Activated CD4-positive, alpha-beta T cell treated with anti-CD3 and anti-CD28 coated beads, Interleukin-2, amount 10 ng/mL, durations not matched to agents 7 days and 5 days (primary cell): Measurements from ENCODE around the gene TXNDC17. TPM values are rescaled to one million over a fixed set of nuclear protein-coding genes. Genes with fewer than 3 reads are reported as not detected.
A peak's percentile ranks its signal among the peaks of the same experiment; 100 is the strongest.

Experiments
- CTCF ChIA-PET: fragments of 350-600 bp; sonication (Branson Sonifier 250); formaldehyde crosslinking; loops from one replicate; lab custom pipeline; 2021; ENCODE audit warnings: antibody characterized with exemption; lab: Charles Lee
- POLR2A ChIA-PET: fragments of 350-600 bp; sonication (Branson Sonifier 250); formaldehyde crosslinking; loops from one replicate; lab custom pipeline; 2021; ENCODE audit warnings: antibody characterized with exemption; lab: Charles Lee
- DNase-seq: peaks from one replicate; pipeline ENCODE4 v3.0.0-alpha.2; 2020
- H3K27ac Mint-ChIP-seq: one replicate; pipeline ENCODE4 v1.8.0; 2021; ENCODE audit warnings: mild to moderate bottlenecking, moderate library complexity, mixed read lengths
- H3K27me3 Mint-ChIP-seq: one replicate; pipeline ENCODE4 v1.8.0; 2021; ENCODE audit warnings: mixed read lengths
- H3K36me3 Mint-ChIP-seq: one replicate; pipeline ENCODE4 v1.8.0; 2021; ENCODE audit warnings: low read depth, mixed read lengths
- H3K4me1 Mint-ChIP-seq: one replicate; pipeline ENCODE4 v1.8.0; 2021; ENCODE audit warnings: mixed read lengths
- H3K4me3 Mint-ChIP-seq: one replicate; pipeline ENCODE4 v1.8.0; 2021; ENCODE audit warnings: mild to moderate bottlenecking, moderate library complexity, mixed read lengths
- H3K9me3 Mint-ChIP-seq: one replicate; pipeline ENCODE4 v1.8.0; 2021; ENCODE audit warnings: mixed read lengths
- total RNA-seq, 2 experiments: library from RNA; stranded (reverse); gene quantifications; one replicate each; pipeline ENCODE4 v1.2.3, GENCODE V29; 2021

Gene TXNDC17
- total RNA-seq, 2 experiments from 2014 or later: 49.0 to 69.0 TPM

- no peak overlapping the region for H3K4me3 Mint-ChIP-seq
- no peaks in the 10 kb centered on the region for H3K27me3 Mint-ChIP-seq
- H3K9me3 Mint-ChIP-seq: no peaks in the 10 kb centered on the region
- ChIA-PET CTCF (interaction anchor here (0.6 to 1.0 kb wide), 2 partner anchors 9 to 14 kb away, joined by 3 read pairs; no protein-coding TSS in a partner anchor), POLR2A (no interaction called here)
- no peak for DNase-seq
- no peak overlapping the region for H3K27ac Mint-ChIP-seq
- H3K4me1 Mint-ChIP-seq: peaks cover 6% of the 10 kb centered on the region
- H3K36me3 Mint-ChIP-seq: no peaks in the 10 kb centered on the region
These were observed 28.0 kb downstream of the TXNDC17 start for GRCh38 chr17:6668727-6669425.

- ChIA-PET CTCF (interaction anchor here (1.0 kb wide), 1 partner anchor 8 kb away, joined by 3 read pairs; no protein-coding TSS in a partner anchor), POLR2A (no interaction called here)
- Mint-ChIP-seq H3K9me3 (no peaks in the 10 kb centered on the region), H3K27me3 (no peaks in the 10 kb centered on the region), H3K4me3 (no peak overlapping the region), H3K4me1 (peaks cover 6% of the 10 kb centered on the region), H3K27ac (no peak overlapping the region), H3K36me3 (no peaks in the 10 kb centered on the region)
- DNase-seq: no peak
These were observed 28.8 kb downstream of the TXNDC17 start for GRCh38 chr17:6669479-6670212.

- no peaks in the 10 kb centered on the region for H3K36me3 Mint-ChIP-seq
- no peak for DNase-seq
- H3K27ac Mint-ChIP-seq: no peak overlapping the region
- CTCF ChIA-PET: interaction anchor here (1.0 kb wide), 1 partner anchor 13 kb away, joined by 3 read pairs; no protein-coding TSS in a partner anchor
- no peaks in the 10 kb centered on the region for H3K9me3 Mint-ChIP-seq
- H3K27me3 Mint-ChIP-seq: no peaks in the 10 kb centered on the region
- no peak overlapping the region for H3K4me3 Mint-ChIP-seq
- peaks cover 6% of the 10 kb centered on the region for H3K4me1 Mint-ChIP-seq
- POLR2A ChIA-PET: no interaction called here
These were observed 29.7 kb downstream of the TXNDC17 start for GRCh38 chr17:6670571-6670970.

GRCh38 chr17:6670999-6671398, 30.1 kb downstream of the TXNDC17 start:
- no peak overlapping the region for H3K4me3 Mint-ChIP-seq
- H3K4me1 Mint-ChIP-seq: peaks cover 6% of the 10 kb centered on the region
- H3K27me3 Mint-ChIP-seq: no peaks in the 10 kb centered on the region
- no peaks in the 10 kb centered on the region for H3K36me3 Mint-ChIP-seq
- POLR2A ChIA-PET: no interaction called here
- CTCF ChIA-PET: interaction anchor here (1.0 kb wide), 1 partner anchor 14 kb away, joined by 3 read pairs; no protein-coding TSS in a partner anchor
- H3K27ac Mint-ChIP-seq: no peak overlapping the region
- DNase-seq: no peak
- no peaks in the 10 kb centered on the region for H3K9me3 Mint-ChIP-seq

GRCh38 chr17:6671431-6671830, 30.6 kb downstream of the TXNDC17 start:
- CTCF ChIA-PET: interaction anchor here (0.6 kb wide), 1 partner anchor 616 kb away, joined by 3 read pairs; no protein-coding TSS in a partner anchor
- Mint-ChIP-seq H3K4me3 (no peak overlapping the region), H3K4me1 (peaks cover 6% of the 10 kb centered on the region), H3K27me3 (no peaks in the 10 kb centered on the region), H3K27ac (no peak overlapping the region), H3K36me3 (no peaks in the 10 kb centered on the region), H3K9me3 (no peaks in the 10 kb centered on the region)
- POLR2A ChIA-PET: no interaction called here
- no peak for DNase-seq

DNA sequence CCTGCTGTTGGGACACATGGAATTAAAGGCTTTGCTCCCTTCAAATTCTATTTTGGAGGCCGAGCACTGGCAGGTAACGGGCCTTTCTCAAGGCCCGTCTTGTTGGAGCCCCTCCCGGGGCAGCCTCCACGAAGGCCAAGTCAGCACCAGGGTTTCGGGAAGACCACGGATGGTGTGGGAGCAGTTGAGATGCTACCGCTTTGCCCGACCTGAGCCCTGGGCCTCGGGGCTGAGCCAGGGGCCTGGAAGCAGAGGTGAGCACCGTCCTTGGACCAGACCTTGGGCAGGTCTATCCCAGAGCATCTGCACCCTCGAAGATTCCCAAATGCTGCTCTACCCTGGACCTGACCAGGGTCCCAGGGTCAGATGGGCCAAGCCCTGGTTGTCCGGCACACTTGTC, 33.7 kb downstream of the TXNDC17 start:
- ChIA-PET CTCF (no interaction called here), POLR2A (no interaction called here)
- Mint-ChIP-seq H3K4me1 (peaks cover 8% of the 10 kb centered on the region), H3K27ac (no peak overlapping the region), H3K36me3 (no peaks in the 10 kb centered on the region), H3K9me3 (no peaks in the 10 kb centered on the region), H3K27me3 (peaks cover 17% of the 10 kb centered on the region), H3K4me3 (no peak overlapping the region)
- DNase-seq: no peak

- Mint-ChIP-seq H3K9me3 (no peaks in the 10 kb centered on the region), H3K4me1 (peaks cover 8% of the 10 kb centered on the region), H3K27ac (no peak overlapping the region), H3K36me3 (no peaks in the 10 kb centered on the region), H3K27me3 (peaks cover 22% of the 10 kb centered on the region), H3K4me3 (no peak overlapping the region)
- DNase-seq: no peak
- POLR2A ChIA-PET: no interaction called here
- CTCF ChIA-PET: no interaction called here
These were observed 34.5 kb downstream of the TXNDC17 start for GRCh38 chr17:6675201-6675825.

- peaks cover 30% of the 10 kb centered on the region for H3K27me3 Mint-ChIP-seq
- POLR2A ChIA-PET: no interaction called here
- no peaks in the 10 kb centered on the region for H3K36me3 Mint-ChIP-seq
- H3K9me3 Mint-ChIP-seq: no peaks in the 10 kb centered on the region
- CTCF ChIA-PET: interaction anchor here (1.0 to 1.6 kb wide), 3 partner anchors 11 to 67 kb away, joined by 3 to 7 read pairs (median 4); no protein-coding TSS in a partner anchor
- no peak overlapping the region for H3K27ac Mint-ChIP-seq
- peaks cover 8% of the 10 kb centered on the region for H3K4me1 Mint-ChIP-seq
- no peak for DNase-seq
- H3K4me3 Mint-ChIP-seq: no peak overlapping the region
These were observed 35.9 kb downstream of the TXNDC17 start for GRCh38 chr17:6676802-6677157.

DNA sequence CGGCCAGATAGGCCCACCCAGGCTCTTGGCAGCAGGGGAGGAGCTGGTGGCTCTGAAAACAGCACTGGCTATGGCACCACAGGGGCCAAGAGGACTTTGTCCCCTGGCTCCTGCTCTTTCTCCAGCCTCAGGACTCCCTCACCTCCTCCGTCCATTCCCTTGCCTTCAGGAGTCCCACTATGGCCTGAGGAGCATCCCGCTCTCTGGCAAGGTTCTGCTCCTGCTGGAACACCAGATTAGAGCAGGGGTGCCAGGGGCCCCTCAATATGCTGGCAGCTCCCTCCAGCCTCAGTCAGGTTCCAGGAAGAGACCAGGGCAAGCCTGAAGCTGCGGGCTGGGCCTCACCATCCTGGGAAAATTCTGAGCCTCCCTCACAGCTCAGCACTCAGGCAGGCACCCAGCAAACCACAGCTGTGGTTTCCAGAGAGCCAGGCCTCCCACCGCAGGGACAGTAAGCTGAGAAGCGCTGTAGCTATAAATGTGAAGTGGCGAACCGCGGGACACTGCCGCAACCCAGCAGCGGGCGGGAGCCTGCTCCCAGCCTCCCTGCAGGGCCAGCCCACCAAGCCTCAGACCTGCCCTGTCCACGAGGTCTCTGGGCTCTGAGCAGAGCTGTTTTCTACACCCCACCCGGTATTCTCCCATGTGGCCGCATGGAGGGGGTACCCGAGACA, 36.4 kb downstream of the TXNDC17 start:
- DNase-seq: peak; percentile 31
- POLR2A ChIA-PET: interaction anchor here (0.5 kb wide), 1 partner anchor 175 kb away, joined by 3 read pairs; no protein-coding TSS in a partner anchor
- H3K4me1 Mint-ChIP-seq: peaks cover 8% of the 10 kb centered on the region
- CTCF ChIA-PET: interaction anchor here (0.5 to 1.6 kb wide), 5 partner anchors 8 to 205 kb away, joined by 3 to 7 read pairs (median 3); no protein-coding TSS in a partner anchor
- H3K27ac Mint-ChIP-seq: peak overlapping the region; percentile 60
- peaks cover 30% of the 10 kb centered on the region for H3K27me3 Mint-ChIP-seq
- H3K9me3 Mint-ChIP-seq: no peaks in the 10 kb centered on the region
- no peak overlapping the region for H3K4me3 Mint-ChIP-seq
- H3K36me3 Mint-ChIP-seq: no peaks in the 10 kb centered on the region

DNA sequence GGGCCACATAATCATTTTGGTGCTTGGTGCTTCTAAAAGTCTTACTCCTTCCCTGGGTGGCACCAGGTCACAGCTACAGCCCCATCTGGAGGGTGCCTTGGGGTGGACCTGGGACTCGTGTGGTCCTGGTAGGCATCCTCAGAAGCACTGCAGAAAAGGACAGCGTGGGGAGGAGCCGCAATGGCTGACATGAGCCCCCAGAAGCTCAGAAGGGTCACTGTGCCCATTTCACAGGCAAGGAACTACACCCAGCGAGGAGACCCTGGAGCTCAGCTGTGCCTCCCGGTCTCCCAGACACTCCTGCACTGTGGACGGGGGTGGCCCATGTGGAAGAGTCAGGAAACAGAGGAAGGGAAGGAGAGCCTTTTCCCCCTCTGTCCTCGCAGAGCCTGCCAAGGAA, 37.1 kb downstream of the TXNDC17 start:
- H3K27me3 Mint-ChIP-seq: peaks cover 33% of the 10 kb centered on the region
- H3K4me1 Mint-ChIP-seq: peaks cover 8% of the 10 kb centered on the region
- ChIA-PET POLR2A (interaction anchor here (0.5 kb wide), 1 partner anchor 175 kb away, joined by 3 read pairs; no protein-coding TSS in a partner anchor), CTCF (interaction anchor here (0.7 to 1.6 kb wide), 3 partner anchors 9 to 17 kb away, joined by 3 to 7 read pairs (median 4); no protein-coding TSS in a partner anchor)
- no peak overlapping the region for H3K4me3 Mint-ChIP-seq
- DNase-seq: no peak
- no peaks in the 10 kb centered on the region for H3K36me3 Mint-ChIP-seq
- H3K9me3 Mint-ChIP-seq: no peaks in the 10 kb centered on the region
- H3K27ac Mint-ChIP-seq: no peak overlapping the region

GRCh38 chr17:6679241-6679640, 38.4 kb downstream of the TXNDC17 start:
- Mint-ChIP-seq H3K27ac (no peak overlapping the region), H3K9me3 (no peaks in the 10 kb centered on the region), H3K4me1 (peaks cover 8% of the 10 kb centered on the region), H3K36me3 (no peaks in the 10 kb centered on the region), H3K27me3 (peaks cover 33% of the 10 kb centered on the region), H3K4me3 (no peak overlapping the region)
- DNase-seq: no peak
- ChIA-PET POLR2A (no interaction called here), CTCF (interaction anchor here (0.6 kb wide), 1 partner anchor 497 kb away, joined by 4 read pairs; no protein-coding TSS in a partner anchor)

DNA sequence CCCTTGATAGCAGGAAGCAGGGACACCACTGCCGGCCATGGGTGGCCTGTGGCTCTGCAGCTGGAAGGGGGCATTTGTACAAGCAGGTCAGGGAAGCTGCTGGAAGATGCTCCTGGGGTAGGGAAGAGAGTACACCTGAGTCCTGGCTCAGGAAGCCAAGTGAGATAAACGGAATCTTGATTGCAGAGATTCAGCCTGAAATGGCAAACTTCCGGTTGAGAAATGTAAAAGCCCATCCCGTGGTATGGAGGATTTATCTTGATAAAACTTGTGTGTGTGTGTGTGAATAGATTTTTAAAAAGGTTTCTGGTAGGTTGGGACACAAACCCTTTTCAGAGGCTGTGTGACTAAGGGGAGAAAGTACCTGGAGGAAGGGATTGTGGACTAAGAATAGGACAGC, 40.3 kb downstream of the TXNDC17 start:
- H3K9me3 Mint-ChIP-seq: no peaks in the 10 kb centered on the region
- no peak overlapping the region for H3K4me3 Mint-ChIP-seq

More for the DNA sequence above, 40.3 kb downstream of the TXNDC17 start:
- Mint-ChIP-seq H3K27ac (no peak overlapping the region), H3K27me3 (peaks cover 33% of the 10 kb centered on the region), H3K4me1 (peaks cover 8% of the 10 kb centered on the region), H3K36me3 (no peaks in the 10 kb centered on the region)
- no peak for DNase-seq
- ChIA-PET CTCF (interaction anchor here (1.7 kb wide), 1 partner anchor 16 kb away, joined by 3 read pairs; no protein-coding TSS in a partner anchor), POLR2A (no interaction called here)
